Measurements from ENCODE around the gene RBFOX2. TPM values are rescaled to one million over a fixed set of nuclear protein-coding genes. Genes with fewer than 3 reads are reported as not detected.

The RBFOX2 gene
- total and polyA plus RNA-seq, 2 of the 13 experiments (the other 11 are each of a cell fraction or from before 2014, with no cell fraction given) = 37.3 to 40.4 TPM

DNA sequence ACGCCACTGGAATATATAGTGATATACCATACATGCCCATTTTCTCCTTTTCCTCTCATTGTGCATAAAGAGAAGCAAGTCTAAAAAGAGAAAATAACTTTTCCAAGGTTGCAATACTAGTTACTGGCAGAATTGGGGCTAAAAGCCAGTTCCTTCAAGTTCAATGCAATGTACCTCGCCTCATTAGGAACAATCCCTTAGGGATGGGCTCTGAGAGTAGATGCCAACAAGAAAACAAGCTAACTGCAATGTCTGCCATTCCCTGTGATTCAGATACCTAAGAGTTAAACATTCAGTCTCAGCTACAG lies 114.3 kb downstream of the RBFOX2 start:
- 42% methylated on average over 2 of the region's 2 CpGs for WGBS (ENCODE audit: low lambda C conversion rate)
- H3K79me2 ChIP-seq (ENCODE audit: insufficient read depth, low read length) = peaks cover 29% of the 10 kb centered on the region
- H3K36me3 ChIP-seq (replicated peaks in 1 of 2; ENCODE audit: control insufficient read depth in 1 of 2, insufficient read depth in 2 of 2, low read length in 2 of 2) = no peaks in the 10 kb centered on the region
- H2AFZ ChIP-seq (ENCODE audit: low read length) = peak overlapping the region; percentile 56
- ATAC-seq (no peak), FAIRE-seq (no peak), DNase-seq (ENCODE audit: low spot score) (no peak)
- no peaks in the 10 kb centered on the region for H4K20me1 ChIP-seq (ENCODE audit: insufficient read depth, low read length)
- in situ Hi-C loops (cut with HindIII; ENCODE audit: extremely low pct_ligation_motif_present, low pct_unique_long_range_greater_than_20kb) (no loop called here), intact Hi-C loops (cut with micrococcal nuclease; ENCODE audit: unreplicated experiment) (no loop called here)
- TF ChIP-seq, protein P1, sequence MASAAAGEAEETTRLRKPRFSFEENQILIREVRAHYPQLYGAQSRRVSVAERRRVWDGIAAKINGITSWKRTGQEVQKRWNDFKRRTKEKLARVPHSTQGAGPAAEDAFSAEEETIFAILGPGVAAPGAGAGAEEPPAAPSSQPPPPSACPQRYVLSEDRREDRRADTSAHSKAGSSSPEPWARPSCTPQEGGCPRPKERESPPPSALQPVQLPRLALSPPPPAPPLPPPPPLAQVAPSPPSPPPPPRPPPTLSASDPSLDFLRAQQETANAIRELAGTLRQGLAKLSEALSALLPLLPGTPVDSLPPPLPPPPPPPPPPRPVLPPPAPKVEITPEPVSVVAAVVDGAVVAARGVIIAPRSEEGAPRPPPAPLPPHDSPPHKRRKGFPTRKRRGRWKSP (CRISPR knock-in tag; IDR thresholded peaks at IDR 0.05) = peak; percentile 24; the same call in 1 of the 2 replicates
- peak; percentile 99 for TF ChIP-seq ZNF652 (CRISPR knock-in tag; IDR thresholded peaks at IDR 0.05; ENCODE audit: borderline replicate concordance, low read depth)
- TF ChIP-seq, protein P2, sequence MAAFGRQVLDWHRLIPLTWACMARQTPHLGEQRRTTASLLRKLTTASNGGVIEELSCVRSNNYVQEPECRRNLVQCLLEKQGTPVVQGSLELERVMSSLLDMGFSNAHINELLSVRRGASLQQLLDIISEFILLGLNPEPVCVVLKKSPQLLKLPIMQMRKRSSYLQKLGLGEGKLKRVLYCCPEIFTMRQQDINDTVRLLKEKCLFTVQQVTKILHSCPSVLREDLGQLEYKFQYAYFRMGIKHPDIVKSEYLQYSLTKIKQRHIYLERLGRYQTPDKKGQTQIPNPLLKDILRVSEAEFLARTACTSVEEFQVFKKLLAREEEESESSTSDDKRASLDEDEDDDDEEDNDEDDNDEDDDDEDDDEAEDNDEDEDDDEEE (CRISPR knock-in tag; IDR thresholded peaks at IDR 0.05) = no peak
- peak overlapping the region; percentile 95 for H3K4me2 ChIP-seq (ENCODE audit: low read depth, low read length)
- peak overlapping the region; percentile 52 for H3K27ac ChIP-seq (ENCODE audit: extremely low read length, insufficient read depth, low read length)
- POLR2A ChIA-PET = interaction anchor here (0.9 to 1.3 kb wide), 3 partner anchors 114 to 266 kb away, joined by 4 to 5 read pairs (median 4); partner anchors contain the start of genes APOL6 and RBFOX2
- no peaks in the 10 kb centered on the region for H3K27me3 ChIP-seq (ENCODE audit: control insufficient read depth in 1 of 2, insufficient read depth in 2 of 2, low read length in 2 of 2)
- H3K9ac ChIP-seq (ENCODE audit: insufficient read depth, low read depth, low read length) = peak overlapping the region; percentile 61; the same call in 1 of the 2 replicates
- CTCF ChIA-PET (ENCODE audit: low intra/inter-chr PET ratio, low total read pairs) = no interaction called here
- H3K9me3 ChIP-seq (ENCODE audit: low read length) = no peaks in the 10 kb centered on the region
- no TSS peak for BruUV-seq (replicated peaks)
- peaks cover 40% of the 10 kb centered on the region for H3K4me1 ChIP-seq (ENCODE audit: insufficient read depth, low read length)
- H3K4me3 ChIP-seq (replicated peaks in 1 of 3; ENCODE audit: insufficient read depth in 1 of 3, low read depth in 2 of 3, low read length in 3 of 3) = peak overlapping the region in 2 of 3 experiments; percentile 62 to 72; a peak in 3 of 6 replicates

DNA sequence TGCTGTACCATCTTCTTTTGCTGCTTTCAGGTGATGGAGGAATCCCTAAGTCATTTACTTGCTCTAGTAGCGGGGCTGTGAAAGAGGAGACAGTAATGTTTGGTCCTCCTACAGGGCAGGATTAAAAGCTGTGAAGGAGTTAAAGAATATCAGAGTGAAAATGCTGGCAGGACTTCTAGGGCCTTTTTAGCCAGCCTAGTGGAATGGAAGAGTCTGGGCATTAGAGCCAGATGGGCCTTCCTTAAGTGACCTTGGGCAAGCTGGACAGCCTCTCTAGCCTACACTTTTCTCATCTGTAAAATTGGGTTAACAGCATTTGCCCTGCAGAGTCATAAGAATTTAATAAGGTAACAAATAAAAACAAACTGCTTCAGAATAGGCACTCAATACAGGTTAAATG lies 114.7 kb downstream of the RBFOX2 start:
- intact Hi-C loops (cut with micrococcal nuclease; ENCODE audit: unreplicated experiment) (no loop called here), in situ Hi-C loops (cut with HindIII; ENCODE audit: extremely low pct_ligation_motif_present, low pct_unique_long_range_greater_than_20kb) (no loop called here)
- Histone ChIP-seq H3K27me3 (ENCODE audit: control insufficient read depth in 1 of 2, insufficient read depth in 2 of 2, low read length in 2 of 2) (no peaks in the 10 kb centered on the region), H3K4me1 (ENCODE audit: insufficient read depth, low read length) (peaks cover 38% of the 10 kb centered on the region), H3K4me3 (replicated peaks in 1 of 3; ENCODE audit: insufficient read depth in 1 of 3, low read depth in 2 of 3, low read length in 3 of 3) (no peak overlapping the region; a peak in 1 of 6 replicates), H3K4me2 (ENCODE audit: low read depth, low read length) (peak overlapping the region; percentile 95), H3K27ac (ENCODE audit: extremely low read length, insufficient read depth, low read length) (peak overlapping the region; percentile 52), H4K20me1 (ENCODE audit: insufficient read depth, low read length) (no peaks in the 10 kb centered on the region), H3K9me3 (ENCODE audit: low read length) (no peaks in the 10 kb centered on the region), H3K79me2 (ENCODE audit: insufficient read depth, low read length) (peaks cover 32% of the 10 kb centered on the region), H3K9ac (ENCODE audit: insufficient read depth, low read depth, low read length) (peak overlapping the region; percentile 61; the same call in 1 of the 2 replicates), H3K36me3 (replicated peaks in 1 of 2; ENCODE audit: control insufficient read depth in 1 of 2, insufficient read depth in 2 of 2, low read length in 2 of 2) (no peaks in the 10 kb centered on the region), H2AFZ (ENCODE audit: low read length) (peak overlapping the region; percentile 56)
- ATAC-seq (no peak), DNase-seq (ENCODE audit: low spot score) (no peak), FAIRE-seq (no peak)
- POLR2A ChIA-PET = interaction anchor here (0.9 to 1.3 kb wide), 3 partner anchors 115 to 266 kb away, joined by 4 to 5 read pairs (median 4); partner anchors contain the start of genes APOL6 and RBFOX2
- CTCF ChIA-PET (ENCODE audit: low intra/inter-chr PET ratio, low total read pairs) = no interaction called here
- BruUV-seq (replicated peaks) = no TSS peak
- 95% methylated on average over 1 of the region's 1 CpG for WGBS (ENCODE audit: low lambda C conversion rate)
- TF ChIP-seq, protein P3, sequence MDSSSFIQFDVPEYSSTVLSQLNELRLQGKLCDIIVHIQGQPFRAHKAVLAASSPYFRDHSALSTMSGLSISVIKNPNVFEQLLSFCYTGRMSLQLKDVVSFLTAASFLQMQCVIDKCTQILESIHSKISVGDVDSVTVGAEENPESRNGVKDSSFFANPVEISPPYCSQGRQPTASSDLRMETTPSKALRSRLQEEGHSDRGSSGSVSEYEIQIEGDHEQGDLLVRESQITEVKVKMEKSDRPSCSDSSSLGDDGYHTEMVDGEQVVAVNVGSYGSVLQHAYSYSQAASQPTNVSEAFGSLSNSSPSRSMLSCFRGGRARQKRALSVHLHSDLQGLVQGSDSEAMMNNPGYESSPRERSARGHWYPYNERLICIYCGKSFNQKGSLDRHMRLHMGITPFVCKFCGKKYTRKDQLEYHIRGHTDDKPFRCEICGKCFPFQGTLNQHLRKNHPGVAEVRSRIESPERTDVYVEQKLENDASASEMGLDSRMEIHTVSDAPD (CRISPR knock-in tag; IDR thresholded peaks at IDR 0.05) = no peak
- TF ChIP-seq, protein P4, sequence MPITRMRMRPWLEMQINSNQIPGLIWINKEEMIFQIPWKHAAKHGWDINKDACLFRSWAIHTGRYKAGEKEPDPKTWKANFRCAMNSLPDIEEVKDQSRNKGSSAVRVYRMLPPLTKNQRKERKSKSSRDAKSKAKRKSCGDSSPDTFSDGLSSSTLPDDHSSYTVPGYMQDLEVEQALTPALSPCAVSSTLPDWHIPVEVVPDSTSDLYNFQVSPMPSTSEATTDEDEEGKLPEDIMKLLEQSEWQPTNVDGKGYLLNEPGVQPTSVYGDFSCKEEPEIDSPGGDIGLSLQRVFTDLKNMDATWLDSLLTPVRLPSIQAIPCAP (CRISPR knock-in tag; IDR thresholded peaks at IDR 0.05; ENCODE audit: low read depth) = no peak
- TF ChIP-seq ZSCAN29 (CRISPR knock-in tag; conservative IDR thresholded peaks at IDR 0.05) (no peak), EP300 (IDR thresholded peaks at IDR 0.05; ENCODE audit: low read depth in 2 of 2, low read length in 2 of 2) (no peak), EP300 (CRISPR knock-in tag; IDR thresholded peaks at IDR 0.05; ENCODE audit: borderline replicate concordance) (no peak), TCF12 (IDR thresholded peaks at IDR 0.05) (no peak), TCF12 (CRISPR knock-in tag; IDR thresholded peaks at IDR 0.05) (no peak), ZBTB7A (CRISPR knock-in tag; IDR thresholded peaks at IDR 0.05) (no peak)
- TF ChIP-seq, protein P5, sequence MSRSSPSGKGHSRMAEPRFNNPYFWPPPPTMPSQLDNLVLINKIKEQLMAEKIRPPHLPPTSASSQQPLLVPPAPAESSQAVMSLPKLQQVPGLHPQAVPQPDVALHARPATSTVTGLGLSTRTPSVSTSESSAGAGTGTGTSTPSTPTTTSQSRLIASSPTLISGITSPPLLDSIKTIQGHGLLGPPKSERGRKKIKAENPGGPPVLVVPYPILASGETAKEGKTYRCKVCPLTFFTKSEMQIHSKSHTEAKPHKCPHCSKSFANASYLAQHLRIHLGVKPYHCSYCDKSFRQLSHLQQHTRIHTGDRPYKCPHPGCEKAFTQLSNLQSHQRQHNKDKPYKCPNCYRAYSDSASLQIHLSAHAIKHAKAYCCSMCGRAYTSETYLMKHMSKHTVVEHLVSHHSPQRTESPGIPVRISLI (CRISPR knock-in tag; IDR thresholded peaks at IDR 0.05; ENCODE audit: borderline replicate concordance) = no peak
